Endodermal cell (in vitro differentiated cells): Measurements from ENCODE around the gene ZBTB34. TPM values are rescaled to one million over a fixed set of nuclear protein-coding genes. Genes with fewer than 3 reads are reported as not detected.

Experiments
- DNase-seq: peaks from one replicate; pipeline ENCODE4 v3.0.0-alpha.2; 2017
- H3K27ac ChIP-seq: 2 replicates; pipeline ENCODE4 v1.5.1; 2013; ENCODE audit warnings: mild to moderate bottlenecking, low read depth, low read length, moderate library complexity
- H3K27me3 ChIP-seq: 2 replicates; pipeline ENCODE4 v1.6.1; 2013; ENCODE audit warnings: mild to moderate bottlenecking, low read length, moderate library complexity; ENCODE audit not compliant: insufficient read depth, control insufficient read depth, poor library complexity, severe bottlenecking
- H3K36me3 ChIP-seq: 2 replicates; pipeline ENCODE4 v1.7.0; 2013; ENCODE audit warnings: mild to moderate bottlenecking, low read length, moderate library complexity; ENCODE audit not compliant: control insufficient read depth, insufficient read depth
- H3K4me1 ChIP-seq: one replicate; pipeline ENCODE4 v1.7.0; 2013; ENCODE audit warnings: low read length; ENCODE audit not compliant: control insufficient read depth, insufficient read depth
- H3K4me3 ChIP-seq: 2 replicates; pipeline ENCODE4 v1.5.1; 2013; ENCODE audit warnings: mild to moderate bottlenecking, low read length, moderate library complexity
- H3K9ac ChIP-seq: 2 replicates; pipeline ENCODE4 v1.6.1; 2013; ENCODE audit warnings: mild to moderate bottlenecking, low read length, moderate library complexity; ENCODE audit not compliant: poor library complexity, severe bottlenecking; ENCODE audit errors: extremely low read depth
- H3K9me3 ChIP-seq: 2 replicates; pipeline ENCODE4 v1.6.1; 2013; ENCODE audit warnings: mild to moderate bottlenecking, low read length, moderate library complexity; ENCODE audit not compliant: control insufficient read depth
- H3K27ac Mint-ChIP-seq: 2 replicates; pipeline ENCODE4 v1.8.0; 2020; ENCODE audit warnings: mixed read lengths
- H3K27me3 Mint-ChIP-seq: 2 replicates; pipeline ENCODE4 v1.8.0; 2021; ENCODE audit warnings: mild to moderate bottlenecking, mixed read lengths; ENCODE audit not compliant: insufficient read depth
- H3K36me3 Mint-ChIP-seq: 2 replicates; pipeline ENCODE4 v1.8.0; 2020; ENCODE audit warnings: low read depth, mixed read lengths
- H3K4me1 Mint-ChIP-seq: 2 replicates; pipeline ENCODE4 v1.8.0; 2020; ENCODE audit warnings: mixed read lengths
- H3K4me3 Mint-ChIP-seq: 2 replicates; pipeline ENCODE4 v1.8.0; 2020; ENCODE audit warnings: mild to moderate bottlenecking, moderate library complexity, mixed read lengths
- H3K9me3 Mint-ChIP-seq: 2 replicates; pipeline ENCODE4 v1.8.0; 2020; ENCODE audit warnings: mild to moderate bottlenecking, mixed read lengths
- WGBS, 2 experiments: methylation state at CpG; one replicate each; pipeline versions ENCODE4 v1.1.5 to v1.1.7; 2013; ENCODE audit warnings: missing lambda C conversion rate in 2 of 2, mixed read lengths in 1 of 2; ENCODE audit not compliant: insufficient coverage in 1 of 2, insufficient read length in 1 of 2; 5-methylcytosine and 5-hydroxymethylcytosine counted together
- total RNA-seq, 2 donors: library from RNA; stranded (reverse); fragmentation: NEBNext Ultra II Directional in 1 of 2; extraction: Animal tissue kit (Norgen Biotek cat#: 25700) in 1 of 2; gene quantifications; 2 replicates in 1 of 2; 3 replicates in 1 of 2; pipeline ENCODE4 v1.2.1, GENCODE V29; 2021
- TF ChIP-seq, protein P1 (sequence below): fragments of 200-600 bp; sonication (generic); conservative IDR thresholded peaks from 2 replicates; pipeline ENCODE4 v1.5.0; 2021; ENCODE audit warnings: antibody characterized with exemption, mild to moderate bottlenecking

ZBTB34 gene
- total RNA-seq, 2 donors from 2014 or later, result 19.7 to 24.9 TPM

DNA sequence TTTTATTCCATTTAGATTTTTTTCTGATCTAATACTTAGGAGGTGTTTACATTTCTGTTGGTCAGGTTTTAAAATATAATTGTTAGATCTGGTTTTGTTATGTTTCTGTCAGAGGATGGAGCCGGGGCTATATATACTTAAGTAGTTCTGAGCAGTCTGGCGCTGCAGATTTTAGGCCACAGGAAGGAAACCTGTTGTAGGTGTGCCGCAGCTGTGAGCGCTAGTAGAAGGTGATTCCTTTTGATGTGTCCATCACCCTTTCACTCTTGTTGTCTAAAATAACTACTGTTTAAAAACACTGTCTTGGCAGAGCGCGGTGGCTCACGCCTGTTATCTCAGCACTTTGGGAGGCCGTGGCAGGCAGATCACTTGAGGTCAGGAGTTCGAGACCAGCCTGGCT lies 17.0 kb downstream of the ZBTB34 start:
- Histone ChIP-seq H3K36me3 (peaks cover 30% of the 10 kb centered on the region), H3K27ac (no peak overlapping the region), H3K4me1 (no peaks in the 10 kb centered on the region), H3K9me3 (no peaks in the 10 kb centered on the region), H3K27me3 (no peaks in the 10 kb centered on the region), H3K4me3 (no peak overlapping the region), H3K9ac (no peak overlapping the region)
- Mint-ChIP-seq H3K27me3 (no peaks in the 10 kb centered on the region), H3K9me3 (peaks cover 3% of the 10 kb centered on the region), H3K36me3 (peaks cover 35% of the 10 kb centered on the region), H3K4me1 (peaks cover 10% of the 10 kb centered on the region), H3K27ac (no peak overlapping the region), H3K4me3 (no peak overlapping the region)
- DNase-seq, result no peak
- whole genome bisulfite sequencing, 2 experiments, result 90 to 98% methylated on average over 9 of the region's 9 CpGs
- TF ChIP-seq, protein P1, sequence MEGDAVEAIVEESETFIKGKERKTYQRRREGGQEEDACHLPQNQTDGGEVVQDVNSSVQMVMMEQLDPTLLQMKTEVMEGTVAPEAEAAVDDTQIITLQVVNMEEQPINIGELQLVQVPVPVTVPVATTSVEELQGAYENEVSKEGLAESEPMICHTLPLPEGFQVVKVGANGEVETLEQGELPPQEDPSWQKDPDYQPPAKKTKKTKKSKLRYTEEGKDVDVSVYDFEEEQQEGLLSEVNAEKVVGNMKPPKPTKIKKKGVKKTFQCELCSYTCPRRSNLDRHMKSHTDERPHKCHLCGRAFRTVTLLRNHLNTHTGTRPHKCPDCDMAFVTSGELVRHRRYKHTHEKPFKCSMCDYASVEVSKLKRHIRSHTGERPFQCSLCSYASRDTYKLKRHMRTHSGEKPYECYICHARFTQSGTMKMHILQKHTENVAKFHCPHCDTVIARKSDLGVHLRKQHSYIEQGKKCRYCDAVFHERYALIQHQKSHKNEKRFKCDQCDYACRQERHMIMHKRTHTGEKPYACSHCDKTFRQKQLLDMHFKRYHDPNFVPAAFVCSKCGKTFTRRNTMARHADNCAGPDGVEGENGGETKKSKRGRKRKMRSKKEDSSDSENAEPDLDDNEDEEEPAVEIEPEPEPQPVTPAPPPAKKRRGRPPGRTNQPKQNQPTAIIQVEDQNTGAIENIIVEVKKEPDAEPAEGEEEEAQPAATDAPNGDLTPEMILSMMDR, result no peak

DNA sequence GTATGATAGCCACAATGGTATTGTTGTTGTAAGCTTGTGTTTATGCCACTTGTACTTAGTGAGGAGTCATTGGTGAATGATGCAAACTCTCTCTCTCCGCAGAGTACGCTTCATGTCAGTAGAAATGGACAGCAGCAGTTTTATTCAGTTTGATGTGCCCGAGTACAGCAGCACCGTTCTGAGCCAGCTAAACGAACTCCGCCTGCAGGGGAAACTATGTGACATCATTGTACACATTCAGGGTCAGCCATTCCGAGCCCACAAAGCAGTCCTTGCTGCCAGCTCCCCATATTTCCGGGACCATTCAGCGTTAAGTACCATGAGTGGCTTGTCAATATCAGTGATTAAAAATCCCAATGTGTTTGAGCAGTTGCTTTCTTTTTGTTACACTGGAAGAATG lies 18.8 kb downstream of the ZBTB34 start:
- Histone ChIP-seq H3K27ac (no peak overlapping the region), H3K4me3 (no peak overlapping the region), H3K9me3 (no peaks in the 10 kb centered on the region), H3K36me3 (peaks cover 46% of the 10 kb centered on the region), H3K9ac (no peak overlapping the region), H3K4me1 (no peaks in the 10 kb centered on the region), H3K27me3 (no peaks in the 10 kb centered on the region)
- H3K9me3 Mint-ChIP-seq, result peaks cover 3% of the 10 kb centered on the region
- TF ChIP-seq, protein P1, result no peak
- peaks cover 13% of the 10 kb centered on the region for H3K4me1 Mint-ChIP-seq
- 89 to 96% methylated on average over 9 of the region's 9 CpGs for WGBS, 2 experiments
- H3K27ac Mint-ChIP-seq, result no peak overlapping the region
- no peak overlapping the region for H3K4me3 Mint-ChIP-seq
- no peak for DNase-seq
- peaks cover 32% of the 10 kb centered on the region for H3K36me3 Mint-ChIP-seq
- H3K27me3 Mint-ChIP-seq, result no peaks in the 10 kb centered on the region

DNA sequence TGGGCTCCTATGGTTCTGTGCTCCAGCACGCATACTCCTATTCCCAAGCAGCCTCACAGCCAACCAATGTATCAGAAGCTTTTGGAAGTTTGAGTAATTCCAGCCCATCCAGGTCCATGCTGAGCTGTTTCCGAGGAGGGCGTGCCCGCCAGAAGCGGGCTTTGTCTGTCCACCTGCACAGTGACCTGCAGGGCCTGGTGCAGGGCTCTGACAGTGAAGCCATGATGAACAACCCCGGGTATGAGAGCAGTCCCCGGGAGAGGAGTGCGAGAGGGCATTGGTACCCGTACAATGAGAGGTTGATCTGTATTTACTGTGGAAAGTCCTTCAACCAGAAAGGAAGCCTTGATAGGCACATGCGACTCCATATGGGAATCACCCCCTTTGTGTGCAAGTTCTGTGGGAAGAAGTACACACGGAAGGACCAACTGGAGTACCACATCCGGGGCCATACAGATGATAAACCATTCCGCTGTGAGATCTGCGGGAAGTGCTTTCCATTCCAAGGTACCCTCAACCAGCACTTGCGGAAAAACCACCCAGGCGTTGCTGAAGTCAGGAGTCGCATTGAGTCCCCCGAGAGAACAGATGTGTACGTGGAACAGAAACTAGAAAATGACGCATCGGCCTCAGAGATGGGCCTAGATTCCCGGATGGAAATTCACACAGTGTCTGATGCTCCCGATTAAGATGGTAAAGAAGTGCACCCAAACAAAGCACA lies 19.9 kb downstream of the ZBTB34 start:
- no peak overlapping the region for H3K27ac Mint-ChIP-seq
- Histone ChIP-seq H3K9ac (no peak overlapping the region), H3K36me3 (peaks cover 46% of the 10 kb centered on the region), H3K27ac (no peak overlapping the region), H3K4me1 (peaks cover 7% of the 10 kb centered on the region), H3K27me3 (no peaks in the 10 kb centered on the region), H3K9me3 (no peaks in the 10 kb centered on the region), H3K4me3 (no peak overlapping the region)
- 96 to 98% methylated on average over 20 to 23 of the region's 23 CpGs for WGBS, 2 experiments
- no peaks in the 10 kb centered on the region for H3K27me3 Mint-ChIP-seq
- peaks cover 32% of the 10 kb centered on the region for H3K36me3 Mint-ChIP-seq
- TF ChIP-seq, protein P1, result no peak
- H3K9me3 Mint-ChIP-seq, result peaks cover 3% of the 10 kb centered on the region
- DNase-seq, result no peak
- H3K4me1 Mint-ChIP-seq, result peaks cover 23% of the 10 kb centered on the region
- no peak overlapping the region for H3K4me3 Mint-ChIP-seq
